Ecto neural progenitor cell (in vitro differentiated cells): ENCODE data around the gene TRIM8.

Experiments used
- DNase-seq: peaks from one replicate; pipeline ENCODE4 v3.0.0-alpha.2; 2018; ENCODE audit warnings: low spot score

TRIM8 gene, protein sequence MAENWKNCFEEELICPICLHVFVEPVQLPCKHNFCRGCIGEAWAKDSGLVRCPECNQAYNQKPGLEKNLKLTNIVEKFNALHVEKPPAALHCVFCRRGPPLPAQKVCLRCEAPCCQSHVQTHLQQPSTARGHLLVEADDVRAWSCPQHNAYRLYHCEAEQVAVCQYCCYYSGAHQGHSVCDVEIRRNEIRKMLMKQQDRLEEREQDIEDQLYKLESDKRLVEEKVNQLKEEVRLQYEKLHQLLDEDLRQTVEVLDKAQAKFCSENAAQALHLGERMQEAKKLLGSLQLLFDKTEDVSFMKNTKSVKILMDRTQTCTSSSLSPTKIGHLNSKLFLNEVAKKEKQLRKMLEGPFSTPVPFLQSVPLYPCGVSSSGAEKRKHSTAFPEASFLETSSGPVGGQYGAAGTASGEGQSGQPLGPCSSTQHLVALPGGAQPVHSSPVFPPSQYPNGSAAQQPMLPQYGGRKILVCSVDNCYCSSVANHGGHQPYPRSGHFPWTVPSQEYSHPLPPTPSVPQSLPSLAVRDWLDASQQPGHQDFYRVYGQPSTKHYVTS

DNA sequence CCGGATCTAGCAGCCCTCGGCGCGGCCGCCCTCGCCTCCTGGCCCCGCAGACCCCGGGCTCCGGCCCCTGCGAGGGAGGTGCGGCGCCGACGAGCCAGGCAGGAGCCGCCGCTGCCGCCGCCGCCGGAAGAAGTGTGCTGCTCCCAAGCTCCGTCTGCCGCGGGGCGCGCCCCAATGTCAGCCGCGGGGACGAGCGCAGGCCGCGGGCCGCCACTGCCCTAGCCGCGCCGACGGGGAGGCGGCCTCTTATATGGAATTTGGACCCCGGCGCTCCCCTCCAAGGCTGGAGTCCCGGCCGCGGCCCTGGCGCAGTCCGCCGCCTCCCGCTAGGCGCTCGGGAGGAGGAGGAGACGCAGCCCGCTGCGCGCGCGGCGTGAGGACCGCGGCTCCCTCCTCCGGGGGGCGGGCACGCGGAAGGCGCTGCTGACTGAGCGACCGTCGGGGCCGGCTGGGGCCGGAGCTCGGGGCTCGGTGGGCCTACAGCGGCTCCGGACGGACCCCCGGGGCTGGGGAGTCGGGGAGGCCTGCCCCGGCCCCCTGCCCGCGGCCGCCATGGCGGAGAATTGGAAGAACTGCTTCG is at the start of gene TRIM8:
TSS of gene TRIM8 (plus strand) at position 414 of the 580 bp plus-strand sequence. CDS start at position 553, 139 bp downstream.
- peak; percentile 75 for DNase-seq

GRCh38 chr10:102595293-102595692 is 49.0 kb upstream of the TRIM8 start:
- no peak for DNase-seq

- no peak for DNase-seq
These were observed 48.4 kb upstream of the TRIM8 start for GRCh38 chr10:102595897-102596296.

- peak; percentile 69 for DNase-seq
These were observed 47.7 kb upstream of the TRIM8 start for GRCh38 chr10:102596506-102596971.

GRCh38 chr10:102597131-102597991 is 46.9 kb upstream of the TRIM8 start:
- no peak for DNase-seq

- DNase-seq: no peak
These were observed 46.0 kb upstream of the TRIM8 start for GRCh38 chr10:102598243-102598642.

DNA sequence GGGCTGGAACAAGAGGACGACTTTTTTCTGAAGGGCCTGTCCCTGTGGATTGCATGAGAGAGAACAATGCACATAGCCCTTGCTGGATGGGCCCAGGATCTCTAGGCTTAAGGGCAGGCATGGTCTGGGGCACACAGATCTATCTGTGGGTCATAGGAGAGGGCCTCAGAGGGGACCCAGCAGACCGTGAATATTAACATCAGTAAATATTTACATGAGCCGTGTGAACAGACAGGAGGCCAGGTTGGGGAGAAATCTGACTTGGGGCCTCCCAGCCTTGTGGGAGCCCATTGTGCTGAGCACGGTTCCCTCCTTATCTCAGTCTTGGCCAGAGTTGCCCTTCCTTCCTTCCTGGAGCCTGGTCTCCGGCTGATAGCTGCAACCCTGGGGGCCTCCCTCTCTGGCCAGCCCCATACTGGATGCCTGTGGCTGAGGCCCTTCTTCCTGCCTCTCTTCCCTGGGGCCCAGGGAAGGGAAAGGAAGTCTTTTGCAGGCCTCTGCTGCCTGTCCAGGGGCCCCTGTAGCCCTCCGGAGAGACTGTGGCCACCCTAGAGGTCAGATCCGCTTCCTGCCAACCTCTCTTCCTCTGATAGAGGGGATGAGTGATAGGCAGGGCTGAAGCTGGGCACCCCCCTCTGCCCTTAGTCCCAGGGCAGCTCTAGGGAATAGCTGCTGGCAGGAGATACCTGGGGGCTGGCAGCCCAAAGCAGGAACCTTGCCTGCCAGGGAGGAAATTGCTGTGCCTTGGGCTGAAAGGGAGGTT is 44.5 kb upstream of the TRIM8 start:
- DNase-seq: no peak

GRCh38 chr10:102600816-102601215 is 43.5 kb upstream of the TRIM8 start:
- DNase-seq: no peak

DNA sequence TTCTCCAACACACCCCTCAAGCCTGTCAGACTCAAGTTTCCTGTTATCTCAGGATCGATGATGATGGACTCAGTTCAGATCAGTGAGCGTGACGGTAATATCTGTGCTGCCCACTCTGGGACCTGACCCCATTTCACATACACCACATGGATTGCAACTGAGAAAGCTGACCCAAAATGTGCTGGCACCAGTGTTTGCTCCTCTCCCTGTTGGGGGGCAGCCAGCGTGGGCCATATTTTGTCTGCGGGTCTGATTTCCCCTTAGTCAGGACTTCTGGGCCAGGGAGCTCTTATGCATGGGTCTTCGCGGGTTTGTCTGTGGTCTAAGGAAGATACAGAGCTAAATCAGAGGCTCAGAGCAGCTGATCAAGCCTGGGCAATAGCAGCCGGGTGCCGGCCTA is 42.6 kb upstream of the TRIM8 start:
- no peak for DNase-seq

- DNase-seq: no peak
These were observed 41.8 kb upstream of the TRIM8 start for GRCh38 chr10:102602272-102603045.

DNA sequence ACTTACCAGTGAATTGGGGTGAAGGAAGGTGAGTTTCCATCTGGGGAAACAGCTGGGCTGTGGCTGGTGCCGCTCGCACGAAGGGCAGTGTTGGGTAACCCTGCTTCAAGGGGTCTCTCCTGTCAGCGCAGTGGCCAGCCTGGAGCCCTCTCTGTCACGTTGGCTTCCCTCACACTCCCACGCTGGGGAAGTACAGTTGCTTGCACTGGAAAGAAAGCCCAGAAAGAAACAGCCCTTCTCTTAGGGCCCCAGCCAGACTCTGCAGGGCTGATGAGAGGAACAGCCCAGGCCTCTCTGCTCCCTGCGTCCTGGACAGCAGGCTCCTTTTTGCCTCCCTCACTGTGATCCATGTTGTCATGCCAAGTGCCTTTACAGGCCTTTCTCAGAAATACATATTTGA is 40.3 kb upstream of the TRIM8 start:
- DNase-seq: no peak

GRCh38 chr10:102604439-102604841 is 39.8 kb upstream of the TRIM8 start:
- DNase-seq: no peak

DNA sequence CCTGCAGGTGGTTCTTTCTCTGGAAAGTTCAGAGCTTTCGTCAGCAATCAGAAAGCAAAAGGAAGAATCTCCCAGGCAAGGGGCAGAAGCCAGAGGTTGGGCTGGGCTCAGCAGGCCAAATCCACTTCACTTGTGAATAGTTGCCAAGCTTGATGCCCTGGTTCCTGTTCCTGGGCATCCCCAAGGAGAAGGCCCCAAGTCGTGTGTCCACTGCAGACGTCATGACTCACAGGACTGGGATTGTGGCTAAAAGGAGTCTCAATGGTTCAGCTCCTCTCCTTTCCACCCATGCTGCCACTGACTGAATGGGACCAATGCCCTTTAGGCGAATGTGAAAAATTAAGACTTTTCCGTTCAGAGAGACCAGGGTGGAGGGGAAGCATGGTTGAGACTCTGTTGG is 38.6 kb upstream of the TRIM8 start:
- DNase-seq: no peak

GRCh38 chr10:102608487-102608886 is 35.8 kb upstream of the TRIM8 start:
- DNase-seq: no peak

GRCh38 chr10:102610441-102610887 is 33.8 kb upstream of the TRIM8 start:
- no peak for DNase-seq

DNA sequence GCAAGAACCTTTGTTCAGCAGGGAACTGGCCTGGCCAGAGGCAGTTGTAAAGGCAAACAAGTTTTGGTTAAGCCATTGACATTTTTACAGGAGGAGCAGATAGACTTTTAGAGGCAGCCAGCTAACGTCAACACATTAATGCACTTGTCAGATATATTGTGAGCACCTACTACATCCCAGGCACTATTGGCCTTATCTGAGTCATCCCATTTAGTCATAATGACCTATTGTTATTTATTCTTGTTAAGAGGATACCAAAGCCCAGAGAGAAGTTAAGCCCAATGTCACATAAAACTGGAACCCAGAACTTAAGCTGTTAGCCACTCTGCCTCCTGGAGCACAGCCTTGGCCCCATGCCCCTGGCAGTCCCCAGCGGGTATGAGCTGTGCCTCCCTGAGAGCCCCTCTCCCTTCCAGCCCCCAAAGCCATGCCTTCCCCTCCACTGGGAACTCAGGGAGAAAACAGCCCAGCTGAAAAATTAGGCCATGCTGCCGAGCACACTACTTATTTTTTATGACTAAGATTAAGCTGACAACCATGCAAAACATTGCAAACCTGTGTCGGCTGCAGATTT is 32.7 kb upstream of the TRIM8 start:
- DNase-seq: no peak

GRCh38 chr10:102612964-102613275 is 31.4 kb upstream of the TRIM8 start:
- DNase-seq: no peak

DNA sequence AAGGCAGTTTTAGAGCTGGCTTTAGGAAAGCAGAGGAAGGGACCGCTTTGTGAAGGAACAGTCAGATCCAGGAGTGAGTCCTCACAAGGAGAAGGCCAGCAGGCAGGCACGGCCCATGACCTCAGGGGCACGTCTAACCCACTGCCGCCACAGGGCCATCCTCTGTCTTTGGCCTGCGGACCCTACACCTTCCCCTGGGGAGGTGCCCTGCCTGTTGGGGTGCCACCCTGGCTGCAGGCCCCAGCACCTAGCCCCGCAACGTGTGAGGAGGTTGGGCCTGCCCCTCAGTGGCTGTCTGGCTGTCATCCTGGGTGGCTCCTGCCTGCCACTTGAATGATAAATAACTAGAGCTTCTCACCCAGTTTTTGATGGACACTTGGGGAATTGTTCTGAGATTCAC is 31.0 kb upstream of the TRIM8 start:
- DNase-seq: no peak

DNA sequence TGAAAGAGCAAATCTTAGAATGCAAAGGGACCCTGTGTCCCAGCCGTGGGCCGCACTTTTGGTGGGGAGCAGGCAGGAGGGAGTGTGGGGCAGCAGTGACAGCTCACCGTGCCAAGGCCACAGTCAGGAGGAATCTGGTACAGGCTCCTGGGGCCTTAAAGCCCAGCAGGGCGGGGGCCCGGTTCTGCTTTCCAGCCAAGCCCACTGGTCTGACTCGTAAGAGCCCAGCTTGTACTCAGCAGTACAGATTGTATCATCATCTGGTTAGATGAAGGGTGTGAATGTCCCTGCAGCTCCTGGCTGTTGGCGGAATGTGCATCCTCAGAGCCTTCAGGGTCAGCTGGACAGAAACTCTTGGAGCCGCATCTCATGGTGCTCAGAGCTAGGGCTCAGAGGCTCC is 30.5 kb upstream of the TRIM8 start:
- no peak for DNase-seq

DNA sequence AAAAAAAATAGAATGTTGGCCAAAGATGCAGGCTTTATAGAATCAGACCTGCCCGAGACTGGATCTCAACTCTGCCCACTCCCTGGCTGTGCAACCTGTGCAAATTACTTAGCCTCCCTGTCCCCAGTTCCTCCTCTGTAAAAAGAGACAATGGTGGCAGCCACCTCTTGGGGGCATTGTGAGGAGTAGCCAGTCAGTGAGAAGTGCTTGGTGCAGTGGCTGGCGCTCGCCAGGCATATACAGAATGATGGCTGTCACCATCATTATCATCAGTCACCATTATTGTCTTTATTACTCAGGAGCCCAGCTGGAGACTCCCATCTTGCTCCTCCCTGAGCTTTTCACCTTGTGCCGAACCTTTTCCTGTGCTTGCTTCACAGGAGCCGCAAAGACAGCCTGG is 29.4 kb upstream of the TRIM8 start:
- DNase-seq: no peak

- DNase-seq: peak; percentile 60
These were observed 28.9 kb upstream of the TRIM8 start for GRCh38 chr10:102615361-102615760.
